B cell (primary cell): Measurements from ENCODE around the gene AUTS2. TPM values are rescaled to one million over a fixed set of nuclear protein-coding genes. Genes with fewer than 3 reads are reported as not detected.

Source experiments
- ATAC-seq: fragments of 200-7000 bp; cut with Tn5 transposase; one replicate; pipeline ENCODE4 v1.10.0; 2021; ENCODE audit warnings: low read depth, mild to moderate bottlenecking, moderate number of reproducible peaks, moderate library complexity
- CTCF ChIA-PET: fragments of 350-600 bp; sonication (Branson Sonifier 250); formaldehyde crosslinking; loops from one replicate; lab custom pipeline; 2021; ENCODE audit warnings: antibody characterized with exemption, inconsistent platforms; lab: Charles Lee
- POLR2A ChIA-PET: fragments of 350-600 bp; sonication (Branson Sonifier 250); formaldehyde crosslinking; loops from one replicate; lab custom pipeline; 2021; ENCODE audit warnings: antibody characterized with exemption; lab: Charles Lee
- DNase-seq: peaks from one replicate; pipeline ENCODE4 v3.0.0; 2013
- H2AFZ ChIP-seq: 2 replicates; pipeline ENCODE4 v1.6.1; 2012; ENCODE audit warnings: mild to moderate bottlenecking, low read depth, low read length; ENCODE audit not compliant: insufficient read depth, poor library complexity, severe bottlenecking
- H3K27ac ChIP-seq, 2 donors: 1 replicate in 1 of 2; 2 replicates in 1 of 2; pipeline ENCODE4 v1.5.1; 2012 to 2013; ENCODE audit warnings: low read length in 2 of 2, mild to moderate bottlenecking in 2 of 2, moderate library complexity in 1 of 2
- H3K27me3 ChIP-seq, 4 experiments: fragments of 200-600 bp in 1 of 4; sonication (generic) in 1 of 4; replicated peaks in 1 of 4; 1 replicate in 2 of 4; 2 replicates in 2 of 4; pipeline versions ENCODE4 v1.6.1 to v1.7.0; 2013 to 2016; ENCODE audit warnings: low read length in 3 of 4, mild to moderate bottlenecking in 2 of 4, mixed read lengths in 1 of 4, moderate library complexity in 1 of 4; ENCODE audit not compliant: insufficient read depth in 4 of 4, control insufficient read depth in 3 of 4; ENCODE audit errors: control extremely low read depth in 1 of 4
- H3K36me3 ChIP-seq, 2 experiments: replicated peaks in 1 of 2; 1 replicate in 1 of 2; 2 replicates in 1 of 2; pipeline versions ENCODE4 v1.6.1 to v1.7.1; 2013; ENCODE audit warnings: low read length in 1 of 2; ENCODE audit not compliant: insufficient read depth in 2 of 2, control insufficient read depth in 1 of 2; ENCODE audit errors: control extremely low read depth in 1 of 2, extremely low read depth in 1 of 2
- H3K4me1 ChIP-seq, 2 donors: fragments of 200-600 bp in 1 of 2; sonication (generic) in 1 of 2; 1 replicate in 1 of 2; 2 replicates in 1 of 2; pipeline versions ENCODE4 v1.5.1 to v1.6.1; 2013 to 2017; ENCODE audit warnings: low read length in 2 of 2; ENCODE audit not compliant: control insufficient read depth in 2 of 2, insufficient read depth in 2 of 2
- H3K4me2 ChIP-seq: replicated peaks from 2 replicates; pipeline ENCODE3; 2012; ENCODE audit warnings: mild to moderate bottlenecking, low read depth, low read length; ENCODE audit not compliant: poor library complexity, severe bottlenecking
- H3K4me3 ChIP-seq, 5 experiments: fragments of 200-600 bp in 1 of 5; sonication (generic) in 1 of 5; 1 replicate in 3 of 5; 2 replicates in 2 of 5; pipeline versions ENCODE4 v1.5.1 to v1.7.0; 2011 to 2016; ENCODE audit warnings: low read length in 4 of 5, mild to moderate bottlenecking in 4 of 5, low read depth in 2 of 5, control low read depth in 1 of 5, moderate library complexity in 1 of 5; ENCODE audit not compliant: insufficient read depth in 1 of 5; ENCODE audit errors: control extremely low read depth in 1 of 5, extremely low read depth in 1 of 5
- H3K79me2 ChIP-seq: fragments of 200-600 bp; sonication (generic); one replicate; pipeline ENCODE4 v1.6.0; 2016; ENCODE audit warnings: low read length; ENCODE audit not compliant: control insufficient read depth, insufficient read depth
- H3K9ac ChIP-seq: fragments of 200-600 bp; sonication (generic); 2 replicates; pipeline ENCODE4 v1.6.1; 2017; ENCODE audit warnings: mild to moderate bottlenecking, low read length, moderate library complexity
- H3K9me3 ChIP-seq, 3 donors: one replicate each; pipeline versions ENCODE4 v1.6.1 to v1.7.1; 2013; ENCODE audit warnings: low read length in 2 of 3; ENCODE audit not compliant: control insufficient read depth in 2 of 3, insufficient read depth in 1 of 3; ENCODE audit errors: control extremely low read depth in 1 of 3
- H4K20me1 ChIP-seq: 2 replicates; pipeline ENCODE4 v1.6.0; 2012; ENCODE audit warnings: mild to moderate bottlenecking, low read length; ENCODE audit not compliant: insufficient read depth, control insufficient read depth, poor library complexity, severe bottlenecking
- H3K27ac Mint-ChIP-seq: one replicate; pipeline ENCODE4 v1.8.0; 2021; ENCODE audit warnings: mixed read lengths
- H3K27me3 Mint-ChIP-seq: one replicate; pipeline ENCODE4 v1.8.0; 2021; ENCODE audit warnings: mixed read lengths
- H3K4me1 Mint-ChIP-seq: one replicate; pipeline ENCODE4 v1.8.0; 2021; ENCODE audit warnings: mixed read lengths
- H3K4me3 Mint-ChIP-seq: one replicate; pipeline ENCODE4 v1.8.0; 2021; ENCODE audit warnings: mixed read lengths
- H3K9me3 Mint-ChIP-seq: one replicate; pipeline ENCODE4 v1.8.0; 2022; ENCODE audit warnings: mixed read lengths; ENCODE audit not compliant: insufficient read depth
- CTCF ChIP-seq: fragments of 200-600 bp; IDR thresholded peaks from one replicate; pipeline ENCODE4 v1.8.0; 2022; ENCODE audit warnings: antibody characterized with exemption, mild to moderate bottlenecking
- EZH2 ChIP-seq: IDR thresholded peaks from 2 replicates; pipeline ENCODE4 v1.6.1; 2012; ENCODE audit warnings: borderline replicate concordance, low read depth, mild to moderate bottlenecking, moderate library complexity, low read length; ENCODE audit not compliant: insufficient read depth, poor library complexity, severe bottlenecking
- WGBS: methylation state at CpG from one replicate; pipeline ENCODE4 v1.1.5; 2013; ENCODE audit warnings: missing lambda C conversion rate; ENCODE audit not compliant: insufficient coverage; 5-methylcytosine and 5-hydroxymethylcytosine counted together
- intact Hi-C: fragments of 100-400 bp; cut with micrococcal nuclease; formaldehyde crosslinking; loops from one replicate; pipeline ENCODE4 v1.10.0; 2022
- polyA plus RNA-seq: library from polyadenylated mRNA; depleted of rRNA; stranded (reverse); fragments of >200 nt; gene quantifications from 2 replicates; pipeline ENCODE4 v1.2.3, GENCODE V29; 2012
- total RNA-seq, 2 donors: library from RNA; stranded (reverse); fragments of 120-200 nt in 1 of 2; gene quantifications; 1 replicate in 1 of 2; 2 replicates in 1 of 2; pipeline versions ENCODE4 v1.2.3 to v1.2.4, GENCODE V29; 2013 to 2022

Gene AUTS2
- total and polyA plus RNA-seq, 2 donors (not counting 1 experiment from before 2014, with no cell fraction given), result 22.3 to 35.0 TPM

GRCh38 chr7:69708857-69709256, 110.6 kb downstream of the AUTS2 start:
- Mint-ChIP-seq H3K9me3 (no peaks in the 10 kb centered on the region), H3K27me3 (peaks cover 5% of the 10 kb centered on the region), H3K27ac (no peak overlapping the region), H3K4me3 (no peak overlapping the region), H3K4me1 (peaks cover 5% of the 10 kb centered on the region)
- no peak overlapping the region for H3K27ac ChIP-seq
- no peaks in the 10 kb centered on the region for H3K36me3 ChIP-seq
- H3K4me2 ChIP-seq, result no peak overlapping the region
- TF ChIP-seq CTCF (no peak), EZH2 (no peak)
- ChIA-PET POLR2A (no interaction called here), CTCF (no interaction called here)
- H3K4me3 ChIP-seq, result no peak overlapping the region
- DNase-seq, result no peak
- H3K4me1 ChIP-seq, result no peaks in the 10 kb centered on the region
- H3K79me2 ChIP-seq, result peaks cover 8% of the 10 kb centered on the region
- no peak for ATAC-seq
- H3K9ac ChIP-seq, result no peak overlapping the region
- no peaks in the 10 kb centered on the region for H4K20me1 ChIP-seq
- WGBS, result 67% methylated on average over 1 of the region's 2 CpGs
- no peaks in the 10 kb centered on the region for H3K27me3 ChIP-seq
- H2AFZ ChIP-seq, result no peak overlapping the region
- no peaks in the 10 kb centered on the region for H3K9me3 ChIP-seq
- intact Hi-C loops, result no loop called here

DNA sequence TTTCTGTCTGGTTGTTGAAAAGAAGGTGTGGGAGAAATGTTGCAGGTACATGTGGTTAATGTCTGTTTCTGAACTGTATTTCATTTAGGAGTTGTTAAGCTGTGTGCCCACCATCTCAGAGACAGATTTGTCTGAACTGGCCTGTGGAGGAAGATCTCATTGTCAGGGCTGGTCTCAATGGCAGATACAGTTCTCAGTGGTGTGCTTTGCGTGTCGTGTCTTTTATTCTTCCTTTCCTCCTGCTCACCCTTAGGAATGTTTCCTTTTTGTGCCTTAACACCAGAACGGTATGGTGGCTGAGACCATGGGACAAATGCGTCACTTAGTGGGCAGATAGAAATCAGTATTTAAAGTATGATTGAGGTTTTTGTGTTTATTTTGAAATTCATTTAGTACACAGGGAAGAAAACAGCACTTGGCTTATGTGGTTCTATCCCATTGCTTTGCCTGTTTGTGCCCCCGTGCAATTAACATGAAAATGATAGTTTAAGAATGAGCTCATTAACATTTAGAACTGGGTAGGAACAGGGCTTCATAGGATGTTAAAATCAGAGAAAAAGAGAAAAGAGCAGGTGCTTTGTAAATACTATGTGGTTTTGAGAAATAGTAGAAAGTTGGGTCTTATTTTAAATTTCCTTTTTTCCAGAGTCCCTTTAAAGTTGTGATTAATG, 112.6 kb downstream of the AUTS2 start:
- H3K4me3 Mint-ChIP-seq, result no peak overlapping the region
- peaks cover 6% of the 10 kb centered on the region for H3K79me2 ChIP-seq

More for the DNA sequence above, 112.6 kb downstream of the AUTS2 start:
- DNase-seq, result no peak
- peaks cover 5% of the 10 kb centered on the region for H3K27me3 Mint-ChIP-seq
- POLR2A ChIA-PET, result no interaction called here
- intact Hi-C loops, result no loop called here
- H3K9me3 Mint-ChIP-seq, result no peaks in the 10 kb centered on the region
- no peak overlapping the region for H3K4me2 ChIP-seq
- H3K36me3 ChIP-seq, result no peaks in the 10 kb centered on the region
- no peak overlapping the region for H3K27ac Mint-ChIP-seq
- H3K27me3 ChIP-seq, result no peaks in the 10 kb centered on the region
- ATAC-seq, result no peak
- CTCF ChIA-PET, result interaction anchor here (1.4 to 1.5 kb wide), 2 partner anchors 9 to 18 kb away, joined by 3 to 5 read pairs; no protein-coding TSS in a partner anchor
- no peak overlapping the region for H3K27ac ChIP-seq
- no peak overlapping the region for H3K9ac ChIP-seq
- 100% methylated on average over 1 of the region's 5 CpGs for WGBS
- peaks cover 3% of the 10 kb centered on the region for H3K4me1 Mint-ChIP-seq
- H3K9me3 ChIP-seq, result no peaks in the 10 kb centered on the region
- H3K4me1 ChIP-seq, result no peaks in the 10 kb centered on the region
- no peak overlapping the region for H2AFZ ChIP-seq
- no peak for TF ChIP-seq CTCF
- no peak for TF ChIP-seq EZH2
- H3K4me3 ChIP-seq, result no peak overlapping the region
- H4K20me1 ChIP-seq, result no peaks in the 10 kb centered on the region
